DMS153 (cell line): ENCODE results near the gene VEGFA.
A peak's percentile ranks its signal among the peaks of the same experiment; 100 is the strongest.

Experiments
- DNase-seq: peaks from one replicate; lab custom pipeline; 2025; lab: John Stamatoyannopoulos, UW

VEGFA gene

GRCh38 chr6:43769526-43770371 is at the start of gene VEGFA:
TSS of gene VEGFA (plus strand) at chr6:43770211.
- peak; percentile 62 for DNase-seq

GRCh38 chr6:43720999-43721398 is 49.0 kb upstream of the VEGFA start:
- DNase-seq: no peak

GRCh38 chr6:43722920-43723545 is 47.0 kb upstream of the VEGFA start:
- no peak for DNase-seq

GRCh38 chr6:43723737-43724295 is 46.2 kb upstream of the VEGFA start:
- DNase-seq: peak; percentile 74

GRCh38 chr6:43724354-43724753 is 45.7 kb upstream of the VEGFA start:
- DNase-seq: no peak

- DNase-seq: peak; percentile 88
Measured at GRCh38 chr6:43724914-43725642, 44.9 kb upstream of the VEGFA start.

- DNase-seq: no peak
Measured at GRCh38 chr6:43725643-43726580, 44.1 kb upstream of the VEGFA start.

- no peak for DNase-seq
Measured at GRCh38 chr6:43727634-43728033, 42.4 kb upstream of the VEGFA start.

GRCh38 chr6:43728586-43728985 is 41.4 kb upstream of the VEGFA start:
- no peak for DNase-seq

- no peak for DNase-seq
Measured at GRCh38 chr6:43729537-43729936, 40.5 kb upstream of the VEGFA start.

- no peak for DNase-seq
Measured at GRCh38 chr6:43730634-43731033, 39.4 kb upstream of the VEGFA start.

- DNase-seq: no peak
Measured at GRCh38 chr6:43733471-43734293, 36.3 kb upstream of the VEGFA start.

GRCh38 chr6:43734294-43734665 is 35.7 kb upstream of the VEGFA start:
- no peak for DNase-seq

GRCh38 chr6:43735642-43736199 is 34.3 kb upstream of the VEGFA start:
- no peak for DNase-seq

- no peak for DNase-seq
Measured at GRCh38 chr6:43736211-43736786, 33.7 kb upstream of the VEGFA start.

- no peak for DNase-seq
Measured at GRCh38 chr6:43736844-43737243, 33.2 kb upstream of the VEGFA start.

- DNase-seq: no peak
Measured at GRCh38 chr6:43737272-43738081, 32.5 kb upstream of the VEGFA start.

- no peak for DNase-seq
Measured at GRCh38 chr6:43738267-43738676, 31.7 kb upstream of the VEGFA start.
